HepG2 (cell line): ENCODE data around the gene ANG. TPM values are rescaled to one million over a fixed set of nuclear protein-coding genes. Genes with fewer than 3 reads are reported as not detected.

Experiments
- ATAC-seq: fragments of 200-7000 bp; cut with Tn5 transposase; 3 replicates; pipeline ENCODE4 v1.9.1; 2020; ENCODE audit warnings: mild to moderate bottlenecking, moderate library complexity
- BruUV-seq: library from RNA; stranded (reverse); fragments of 400-500 nt; replicated peaks from 2 replicates; lab custom pipeline; 2021; lab: Mats Ljungman, UMichigan
- CTCF ChIA-PET: fragments of 300-600 bp; formaldehyde crosslinking; extraction: SDS; loops from one replicate; lab custom pipeline; 2021; ENCODE audit warnings: low total read pairs, inconsistent platforms, low intra/inter-chr PET ratio; lab: Yijun Ruan, JAX
- POLR2A ChIA-PET: fragments of 350-600 bp; sonication (Branson Sonifier 250); formaldehyde crosslinking; loops from one replicate; lab custom pipeline; 2020; ENCODE audit warnings: antibody characterized with exemption, inconsistent platforms; lab: Yijun Ruan, JAX
- DNase-seq: peaks from one replicate; pipeline ENCODE4 v3.0.0-alpha.2; 2015; ENCODE audit warnings: low spot score
- FAIRE-seq: peaks from 3 replicates; lab custom pipeline; 2011; peaks lifted over from hg19 to GRCh38; lab: Jason Lieb, UNC
- H2AFZ ChIP-seq: one replicate; pipeline ENCODE4 v1.6.1; 2011; ENCODE audit warnings: low read length, inconsistent platforms
- H3K27ac ChIP-seq: fragments of 300-600 bp; 3 replicates; pipeline ENCODE4 v1.8.0; 2011; ENCODE audit warnings: mixed run types, mild to moderate bottlenecking, mixed read lengths, low read length, inconsistent platforms; ENCODE audit not compliant: insufficient read depth; ENCODE audit errors: extremely low read length
- H3K27me3 ChIP-seq, 2 experiments: fragments of 200-600 bp in 1 of 2; 2 replicates in 1 of 2; 3 replicates in 1 of 2; pipeline versions ENCODE4 v1.6.0 to v1.8.0; 2011; ENCODE audit warnings: low read length in 2 of 2, mild to moderate bottlenecking in 2 of 2, moderate library complexity in 2 of 2, inconsistent platforms in 1 of 2; ENCODE audit not compliant: insufficient read depth in 2 of 2, control insufficient read depth in 1 of 2
- H3K36me3 ChIP-seq, 2 experiments: fragments of 200-600 bp in 1 of 2; replicated peaks in 1 of 2; 2 replicates in 1 of 2; 3 replicates in 1 of 2; pipeline versions ENCODE4 v1.5.1 to v1.8.0; 2011; ENCODE audit warnings: low read length in 2 of 2, inconsistent platforms in 1 of 2; ENCODE audit not compliant: insufficient read depth in 2 of 2, control insufficient read depth in 1 of 2
- H3K4me1 ChIP-seq: 2 replicates; pipeline ENCODE4 v1.5.1; 2012; ENCODE audit warnings: low read length, inconsistent platforms; ENCODE audit not compliant: insufficient read depth
- H3K4me2 ChIP-seq: 2 replicates; pipeline ENCODE4 v1.6.0; 2011; ENCODE audit warnings: low read depth, low read length, inconsistent platforms
- H3K4me3 ChIP-seq, 3 experiments: fragments of 200-600 bp in 1 of 3; sonication (generic), shearing (Covaris generic) in 1 of 3; replicated peaks in 1 of 3; 2 replicates each; pipeline ENCODE4 v1.5.1; 2011 to 2016; ENCODE audit warnings: low read length in 3 of 3, inconsistent platforms in 2 of 3, low read depth in 2 of 3, mild to moderate bottlenecking in 2 of 3, control low read depth in 1 of 3, mixed read lengths in 1 of 3; ENCODE audit not compliant: insufficient read depth in 1 of 3
- H3K79me2 ChIP-seq: one replicate; pipeline ENCODE4 v1.6.1; 2011; ENCODE audit warnings: low read length, inconsistent platforms; ENCODE audit not compliant: insufficient read depth
- H3K9ac ChIP-seq: 2 replicates; pipeline ENCODE4 v1.6.0; 2011; ENCODE audit warnings: mild to moderate bottlenecking, low read depth, low read length, inconsistent platforms; ENCODE audit not compliant: insufficient read depth
- H3K9me3 ChIP-seq: 2 replicates; pipeline ENCODE4 v1.5.1; 2012; ENCODE audit warnings: mild to moderate bottlenecking, low read length
- H4K20me1 ChIP-seq: 2 replicates; pipeline ENCODE4 v1.6.0; 2011; ENCODE audit warnings: inconsistent platforms, mild to moderate bottlenecking, low read length, moderate library complexity; ENCODE audit not compliant: insufficient read depth
- MTA1 ChIP-seq: sonication (generic); formaldehyde crosslinking; IDR thresholded peaks from 2 replicates; pipeline ENCODE4 v1.4.0; 2020; ENCODE audit warnings: missing genetic modification reagents, mild to moderate bottlenecking, borderline replicate concordance
- NFYB ChIP-seq: sonication (generic); formaldehyde crosslinking; IDR thresholded peaks from 2 replicates; pipeline ENCODE4 v1.4.0; 2020; ENCODE audit warnings: missing genetic modification reagents
- NFYC ChIP-seq: IDR thresholded peaks from 2 replicates; pipeline ENCODE4 v1.6.1; 2016; ENCODE audit warnings: missing genetic modification reagents, missing compliant biosample characterization
- RAD51 ChIP-seq: fragments of 450-650 bp; IDR thresholded peaks from 2 replicates; pipeline ENCODE4 v1.6.1; 2016; ENCODE audit warnings: borderline replicate concordance
- SRF ChIP-seq: IDR thresholded peaks from 2 replicates; pipeline ENCODE4 v1.6.1; 2011; ENCODE audit warnings: mild to moderate bottlenecking, low read depth, low read length, moderate library complexity
- TEF ChIP-seq: sonication (generic); formaldehyde crosslinking; IDR thresholded peaks from 2 replicates; pipeline ENCODE4 v1.5.0; 2020; ENCODE audit warnings: missing genetic modification reagents
- TFAP4 ChIP-seq: sonication (generic); IDR thresholded peaks from 2 replicates; pipeline ENCODE4 v1.6.1; 2016; ENCODE audit warnings: low read depth, borderline replicate concordance
- ZNF546 ChIP-seq: sonication (generic); formaldehyde crosslinking; conservative IDR thresholded peaks from 2 replicates; pipeline ENCODE4 v1.8.1; 2023; ENCODE audit warnings: mild to moderate bottlenecking, missing genetic modification reagents
- WGBS: methylation state at CpG from one replicate; pipeline ENCODE4 v1.1.6; 2017; ENCODE audit warnings: low lambda C conversion rate; 5-methylcytosine and 5-hydroxymethylcytosine counted together
- in situ Hi-C: cut with HindIII; loops from 2 replicates; pipeline ENCODE4 v1.10.0; 2017; ENCODE audit warnings: low pct_unique_long_range_greater_than_20kb; ENCODE audit not compliant: extremely low pct_ligation_motif_present
- intact Hi-C: fragments of 100-400 bp; cut with micrococcal nuclease; formaldehyde crosslinking; loops from one replicate; pipeline ENCODE4 v1.10.0; 2022; ENCODE audit not compliant: unreplicated experiment
- polyA plus RNA-seq, 8 experiments: library from polyadenylated mRNA; depleted of rRNA in 3 of 8; stranded (reverse) in 7 of 8; unstranded in 1 of 8; fragments of >200 nt; fragmentation: Illumina TruSeq in 4 of 8; extraction: Trizol in 4 of 8; gene quantifications; 2 replicates each; pipeline versions ENCODE4 v1.2.1 to v1.2.3, GENCODE V29; 2011 to 2016; ENCODE audit warnings: low read depth in 4 of 8, missing spikeins in 1 of 8, mixed read lengths in 1 of 8; ENCODE audit not compliant: insufficient read depth in 1 of 8
- total RNA-seq, 5 experiments: library from RNA; depleted of rRNA; stranded (reverse); fragments of >200 nt; fragmentation: Illumina TruSeq; extraction: Trizol; gene quantifications; 2 replicates each; pipeline ENCODE4 v1.2.3, GENCODE V29; 2016; ENCODE audit warnings: low read depth in 1 of 5
- TF ChIP-seq, protein P1 (sequence below), 2 experiments: sonication (generic) in 1 of 2; formaldehyde crosslinking in 1 of 2; IDR thresholded peaks; 2 replicates each; pipeline versions ENCODE4 v1.5.1 to v1.6.1; 2011 to 2020; ENCODE audit warnings: borderline replicate concordance in 1 of 2, low read depth in 1 of 2, low read length in 1 of 2, mild to moderate bottlenecking in 1 of 2, missing genetic modification reagents in 1 of 2, moderate library complexity in 1 of 2
- TF ChIP-seq, protein P2 (sequence below): sonication (generic); formaldehyde crosslinking; IDR thresholded peaks from 2 replicates; pipeline ENCODE4 v1.5.1; 2020; ENCODE audit warnings: missing genetic modification reagents, mild to moderate bottlenecking, borderline replicate concordance

ANG gene
- total and polyA plus RNA-seq, 2 of the 13 experiments (the other 11 are each of a cell fraction or from before 2014, with no cell fraction given), result 83.6 to 401 TPM

DNA sequence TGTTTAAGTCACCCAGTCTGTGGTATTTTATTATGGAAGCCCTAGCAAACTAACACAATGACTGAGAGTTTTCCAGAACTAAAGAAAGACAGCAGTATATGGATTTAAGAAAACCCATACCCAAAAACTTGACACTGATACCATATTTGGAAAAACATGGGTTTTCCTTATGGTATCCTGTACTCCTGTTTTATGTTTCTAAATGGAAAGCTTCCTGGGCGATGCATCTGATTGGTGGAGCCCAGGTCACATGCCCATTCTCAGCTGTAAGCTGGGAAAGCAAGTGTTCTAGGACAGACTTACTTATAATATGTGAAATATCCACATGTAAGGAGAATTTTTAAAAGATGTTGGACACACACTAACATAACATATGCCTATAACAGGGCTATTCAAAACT, 8.7 kb upstream of the ANG start:
- peak; percentile 76 for DNase-seq
- no peak overlapping the region for H3K27ac ChIP-seq
- ChIA-PET POLR2A (interaction anchor here (0.6 to 8.9 kb wide), 10 partner anchors 9 to 337 kb away, joined by 3 to 141 read pairs (median 76); partner anchors contain the start of genes ANG, PARP2 and PIP4P1), CTCF (no interaction called here)
- no peaks in the 10 kb centered on the region for H4K20me1 ChIP-seq
- in situ Hi-C loops (loop anchor here (5.0 to 10.0 kb wide), 3 partner anchors 48 to 355 kb away; partner anchors contain the start of gene PIP4P1), intact Hi-C loops (loop anchor here (5.0 kb wide), 1 partner anchor 377 kb away; the partner anchor contains the start of gene RNASE8)
- TF ChIP-seq SRF (peak; percentile 71), NFYC (CRISPR knock-in tag) (peak; percentile 92), TFAP4 (peak; percentile 91), ZNF546 (CRISPR knock-in tag) (no peak), TEF (CRISPR knock-in tag) (0 out of 2 replicates have a peak, but pooled peaks have one; percentile 25), NFYB (CRISPR knock-in tag) (peak; percentile 86), RAD51 (peak; percentile 90; the same call in 1 of the 2 replicates), MTA1 (no peak)
- TF ChIP-seq, protein P1, sequence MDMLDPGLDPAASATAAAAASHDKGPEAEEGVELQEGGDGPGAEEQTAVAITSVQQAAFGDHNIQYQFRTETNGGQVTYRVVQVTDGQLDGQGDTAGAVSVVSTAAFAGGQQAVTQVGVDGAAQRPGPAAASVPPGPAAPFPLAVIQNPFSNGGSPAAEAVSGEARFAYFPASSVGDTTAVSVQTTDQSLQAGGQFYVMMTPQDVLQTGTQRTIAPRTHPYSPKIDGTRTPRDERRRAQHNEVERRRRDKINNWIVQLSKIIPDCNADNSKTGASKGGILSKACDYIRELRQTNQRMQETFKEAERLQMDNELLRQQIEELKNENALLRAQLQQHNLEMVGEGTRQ (IDR thresholded peaks at IDR 0.05; ENCODE audit: low read depth, low read length), result peak; percentile 86
- TF ChIP-seq, protein P1 (CRISPR knock-in tag; IDR thresholded peaks at IDR 0.05; ENCODE audit: borderline replicate concordance), result peak; percentile 94; the same call in 1 of the 2 replicates
- TF ChIP-seq, protein P2, sequence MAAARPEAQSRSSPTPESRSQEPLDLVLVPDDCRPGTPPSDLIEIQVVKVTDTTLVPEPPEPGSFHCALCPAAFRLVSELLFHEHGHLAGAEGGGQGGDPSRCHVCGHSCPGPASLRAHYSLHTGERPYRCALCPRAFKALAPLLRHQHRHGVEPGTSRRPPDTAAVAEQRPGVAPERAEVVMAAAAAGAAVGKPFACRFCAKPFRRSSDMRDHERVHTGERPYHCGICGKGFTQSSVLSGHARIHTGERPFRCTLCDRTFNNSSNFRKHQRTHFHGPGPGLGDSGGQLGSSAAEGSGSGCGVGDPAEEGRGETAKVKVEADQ (CRISPR knock-in tag), result 0 out of 2 replicates have a peak, but pooled peaks have one; percentile 10
- peak overlapping the region; percentile 95; the same call in 1 of the 2 replicates for H3K9ac ChIP-seq
- H3K9me3 ChIP-seq, result no peaks in the 10 kb centered on the region
- H3K27me3 ChIP-seq, result peaks cover 0 to 5% of the 10 kb centered on the region in 2 experiments; a peak in 1 of 5 replicates
- FAIRE-seq, result no peak
- peak overlapping the region; percentile 30 for H2AFZ ChIP-seq
- no TSS peak for BruUV-seq
- ATAC-seq, result no peak
- peak overlapping the region; percentile 96 for H3K4me2 ChIP-seq
- H3K36me3 ChIP-seq, result no peaks in the 10 kb centered on the region
- 0% methylated on average over 1 of the region's 1 CpG for WGBS
- peaks cover 6% of the 10 kb centered on the region for H3K79me2 ChIP-seq
- H3K4me1 ChIP-seq, result peaks cover 31% of the 10 kb centered on the region
- peak overlapping the region; percentile 83 to 89 (median 89) for H3K4me3 ChIP-seq
